ENCODE data around the gene SBNO2. TPM values are rescaled to one million over a fixed set of nuclear protein-coding genes. Genes with fewer than 3 reads are reported as not detected.

The SBNO2 gene
- total RNA-seq, 2 experiments from 2014 or later = 26.6 to 43.3 TPM

- peak; percentile 68 for DNase-seq (ENCODE audit: low spot score)
- H3K9me3 ChIP-seq (ENCODE audit: low read length) = no peaks in the 10 kb centered on the region
- intact Hi-C loops (cut with micrococcal nuclease; ENCODE audit: unreplicated experiment) = loop anchor here (5.0 kb wide), 2 partner anchors 37 to 82 kb away; partner anchors contain the start of genes ARHGAP45, RNU6-2 and TMEM259
- TF ChIP-seq EZH2phosphoT487 (IDR thresholded peaks at IDR 0.05; ENCODE audit: borderline replicate concordance, low read depth, low read length) (no peak), CTCF (conservative IDR thresholded peaks at IDR 0.05; ENCODE audit: low read length) (no peak)
- H3K36me3 ChIP-seq (ENCODE audit: insufficient read depth, low read length) = peaks cover 28% of the 10 kb centered on the region
- no TSS peak for BruUV-seq (replicated peaks)
- H3K4me2 ChIP-seq (ENCODE audit: low read length) = peak overlapping the region; percentile 93
- ChIA-PET CTCF (ENCODE audit: unreplicated experiment) (interaction anchor here (1.1 kb wide), 1 partner anchor 9 kb away, joined by 13 read pairs; no protein-coding TSS in a partner anchor), POLR2A (interaction anchor here (1.2 kb wide), 1 partner anchor 165 kb away, joined by 3 read pairs; the partner anchor contains the start of gene CIRBP)
- H3K27ac ChIP-seq (ENCODE audit: low read depth, low read length, poor library complexity, severe bottlenecking) = peak overlapping the region; percentile 66
- H3K4me1 ChIP-seq (ENCODE audit: insufficient read depth, low read length, poor library complexity, severe bottlenecking) = peaks cover 48% of the 10 kb centered on the region
- no peaks in the 10 kb centered on the region for H3K79me2 ChIP-seq (ENCODE audit: insufficient read depth, low read depth, low read length)
- H3K4me3 ChIP-seq (ENCODE audit: low read depth, low read length, poor library complexity, severe bottlenecking) = peak overlapping the region; percentile 98
- peaks cover 6% of the 10 kb centered on the region; the same call in 1 of the 2 replicates for H4K20me1 ChIP-seq (ENCODE audit: insufficient read depth, low read length)
- no peak overlapping the region for H2AFZ ChIP-seq (ENCODE audit: low read length)
- H3K9me2 ChIP-seq (ENCODE audit: insufficient read depth, low read length) = no peaks in the 10 kb centered on the region
Measured at GRCh38 chr19:1104311-1105007, 69.6 kb downstream of the SBNO2 start.

GRCh38 chr19:1103708-1104310, 70.3 kb downstream of the SBNO2 start, which contains the start of gene GPX4:
TSS of gene GPX4 (plus strand) at chr19:1103994. CDS start at chr19:1104044, 50 bp downstream.
- peak within 1 kb of the TSS; percentile 80 for H3K27ac ChIP-seq (ENCODE audit: low read depth, low read length, poor library complexity, severe bottlenecking)
- H3K9me2 ChIP-seq (ENCODE audit: insufficient read depth, low read length) = no peaks in the 10 kb centered on the region
- H3K4me3 ChIP-seq (ENCODE audit: low read depth, low read length, poor library complexity, severe bottlenecking) = peak within 1 kb of the TSS; percentile 98
- no peak within 1 kb of the TSS; the same call in 1 of the 2 replicates for H2AFZ ChIP-seq (ENCODE audit: low read length)
- H3K79me2 ChIP-seq (ENCODE audit: insufficient read depth, low read depth, low read length) = no peaks in the 10 kb centered on the region
- BruUV-seq (replicated peaks) = no TSS peak
- H4K20me1 ChIP-seq (ENCODE audit: insufficient read depth, low read length) = peaks cover 6% of the 10 kb centered on the region; the same call in 1 of the 2 replicates
- peaks cover 24% of the 10 kb centered on the region for H3K36me3 ChIP-seq (ENCODE audit: insufficient read depth, low read length)
- ChIA-PET CTCF (ENCODE audit: unreplicated experiment) (interaction anchor here (0.6 kb wide), 1 partner anchor 99 kb away, joined by 3 read pairs; no protein-coding TSS in a partner anchor), POLR2A (interaction anchor here (1.2 kb wide), 1 partner anchor 165 kb away, joined by 3 read pairs; the partner anchor contains the start of gene CIRBP)
- intact Hi-C loops (cut with micrococcal nuclease; ENCODE audit: unreplicated experiment) = loop anchor here (5.0 kb wide), 2 partner anchors 37 to 82 kb away; partner anchors contain the start of genes ARHGAP45, RNU6-2 and TMEM259
- no peaks in the 10 kb centered on the region for H3K9me3 ChIP-seq (ENCODE audit: low read length)
- H3K4me2 ChIP-seq (ENCODE audit: low read length) = peak within 1 kb of the TSS; percentile 93
- DNase-seq (ENCODE audit: low spot score) = peak; percentile 100
- TF ChIP-seq CTCF (conservative IDR thresholded peaks at IDR 0.05; ENCODE audit: low read length) (no peak), EZH2phosphoT487 (IDR thresholded peaks at IDR 0.05; ENCODE audit: borderline replicate concordance, low read depth, low read length) (no peak)
- H3K4me1 ChIP-seq (ENCODE audit: insufficient read depth, low read length, poor library complexity, severe bottlenecking) = peaks cover 48% of the 10 kb centered on the region
